Trophoblast cell (in vitro differentiated cells and primary cell): ENCODE measurements around the gene CDC42BPB.

Experiments
- DNase-seq, 2 donors: peaks; one replicate each; pipeline ENCODE4 v3.0.0-alpha.2; 2016
- H2AFZ ChIP-seq: 2 replicates; pipeline ENCODE4 v1.6.1; 2013; ENCODE audit warnings: low read length, moderate library complexity, mild to moderate bottlenecking; ENCODE audit not compliant: insufficient read depth, poor library complexity
- H2AK5ac ChIP-seq: 2 replicates; pipeline ENCODE4 v1.6.1; 2013; ENCODE audit warnings: mild to moderate bottlenecking, low read length
- H2BK120ac ChIP-seq: 2 replicates; pipeline ENCODE4 v1.6.1; 2013; ENCODE audit warnings: low read length, mild to moderate bottlenecking, moderate library complexity; ENCODE audit not compliant: insufficient read depth, poor library complexity
- H2BK12ac ChIP-seq: 2 replicates; pipeline ENCODE4 v1.6.1; 2013; ENCODE audit warnings: mild to moderate bottlenecking, low read length, moderate library complexity
- H2BK5ac ChIP-seq: 2 replicates; pipeline ENCODE4 v1.6.1; 2013; ENCODE audit warnings: low read length, low read depth, moderate library complexity, mild to moderate bottlenecking; ENCODE audit not compliant: poor library complexity
- H3K14ac ChIP-seq: 2 replicates; pipeline ENCODE4 v1.6.1; 2013; ENCODE audit warnings: mild to moderate bottlenecking, low read length
- H3K18ac ChIP-seq: 2 replicates; pipeline ENCODE4 v1.6.1; 2013; ENCODE audit warnings: mild to moderate bottlenecking, low read length
- H3K23ac ChIP-seq: 2 replicates; pipeline ENCODE4 v1.6.1; 2013; ENCODE audit warnings: low read length
- H3K27ac ChIP-seq: 2 replicates; pipeline ENCODE4 v1.5.1; 2013; ENCODE audit warnings: low read depth, mild to moderate bottlenecking, inconsistent platforms, low read length, moderate library complexity
- H3K27me3 ChIP-seq: 2 replicates; pipeline ENCODE4 v1.6.1; 2013; ENCODE audit warnings: inconsistent platforms, mild to moderate bottlenecking, low read length, moderate library complexity; ENCODE audit not compliant: insufficient read depth
- H3K36me3 ChIP-seq, 2 experiments: 1 replicate in 1 of 2; 2 replicates in 1 of 2; pipeline ENCODE4 v1.6.1; 2013; ENCODE audit warnings: low read length in 2 of 2, mild to moderate bottlenecking in 2 of 2, moderate library complexity in 1 of 2; ENCODE audit not compliant: insufficient read depth in 2 of 2, control insufficient read depth in 1 of 2
- H3K4ac ChIP-seq: 2 replicates; pipeline ENCODE4 v1.6.1; 2013; ENCODE audit warnings: low read depth, mild to moderate bottlenecking, low read length, moderate library complexity
- H3K4me1 ChIP-seq, 2 experiments: 1 replicate in 1 of 2; 2 replicates in 1 of 2; pipeline ENCODE4 v1.6.1; 2013; ENCODE audit warnings: low read length in 2 of 2, mild to moderate bottlenecking in 2 of 2, moderate library complexity in 1 of 2; ENCODE audit not compliant: insufficient read depth in 2 of 2, control insufficient read depth in 1 of 2
- H3K4me2 ChIP-seq: 2 replicates; pipeline ENCODE4 v1.6.1; 2013; ENCODE audit warnings: inconsistent platforms, mild to moderate bottlenecking, low read length, moderate library complexity
- H3K4me3 ChIP-seq: 2 replicates; pipeline ENCODE4 v1.5.1; 2013; ENCODE audit warnings: mild to moderate bottlenecking, low read depth, low read length, inconsistent platforms
- H3K79me1 ChIP-seq: one replicate; pipeline ENCODE4 v1.6.1; 2013; ENCODE audit warnings: low read length
- H3K79me2 ChIP-seq: 2 replicates; pipeline ENCODE4 v1.6.1; 2013; ENCODE audit warnings: low read length, mild to moderate bottlenecking; ENCODE audit not compliant: control insufficient read depth, insufficient read depth, poor library complexity
- H3K9ac ChIP-seq: 2 replicates; pipeline ENCODE4 v1.6.1; 2013; ENCODE audit warnings: mild to moderate bottlenecking, low read length
- H3K9me3 ChIP-seq: 2 replicates; pipeline ENCODE4 v1.6.1; 2013; ENCODE audit warnings: low read depth, mild to moderate bottlenecking, control low read depth, inconsistent platforms, low read length; ENCODE audit not compliant: insufficient read depth
- H4K12ac ChIP-seq: 2 replicates; pipeline ENCODE4 v1.6.1; 2013; ENCODE audit warnings: low read depth, mild to moderate bottlenecking, low read length, moderate library complexity
- H4K8ac ChIP-seq: 2 replicates; pipeline ENCODE4 v1.6.1; 2013; ENCODE audit warnings: low read depth, mild to moderate bottlenecking, low read length, moderate library complexity
- H4K91ac ChIP-seq: one replicate; pipeline ENCODE4 v1.6.1; 2013; ENCODE audit warnings: low read depth, mild to moderate bottlenecking, low read length, moderate library complexity
- WGBS: extraction: QIAGEN DNeasy Blood & Tissue Kit; methylation state at CpG from one replicate; pipeline ENCODE4 v1.1.7; 2013; ENCODE audit warnings: missing lambda C conversion rate; ENCODE audit not compliant: insufficient read length, insufficient coverage; ENCODE audit errors: extremely low coverage; 5-methylcytosine and 5-hydroxymethylcytosine counted together

The CDC42BPB gene

DNA sequence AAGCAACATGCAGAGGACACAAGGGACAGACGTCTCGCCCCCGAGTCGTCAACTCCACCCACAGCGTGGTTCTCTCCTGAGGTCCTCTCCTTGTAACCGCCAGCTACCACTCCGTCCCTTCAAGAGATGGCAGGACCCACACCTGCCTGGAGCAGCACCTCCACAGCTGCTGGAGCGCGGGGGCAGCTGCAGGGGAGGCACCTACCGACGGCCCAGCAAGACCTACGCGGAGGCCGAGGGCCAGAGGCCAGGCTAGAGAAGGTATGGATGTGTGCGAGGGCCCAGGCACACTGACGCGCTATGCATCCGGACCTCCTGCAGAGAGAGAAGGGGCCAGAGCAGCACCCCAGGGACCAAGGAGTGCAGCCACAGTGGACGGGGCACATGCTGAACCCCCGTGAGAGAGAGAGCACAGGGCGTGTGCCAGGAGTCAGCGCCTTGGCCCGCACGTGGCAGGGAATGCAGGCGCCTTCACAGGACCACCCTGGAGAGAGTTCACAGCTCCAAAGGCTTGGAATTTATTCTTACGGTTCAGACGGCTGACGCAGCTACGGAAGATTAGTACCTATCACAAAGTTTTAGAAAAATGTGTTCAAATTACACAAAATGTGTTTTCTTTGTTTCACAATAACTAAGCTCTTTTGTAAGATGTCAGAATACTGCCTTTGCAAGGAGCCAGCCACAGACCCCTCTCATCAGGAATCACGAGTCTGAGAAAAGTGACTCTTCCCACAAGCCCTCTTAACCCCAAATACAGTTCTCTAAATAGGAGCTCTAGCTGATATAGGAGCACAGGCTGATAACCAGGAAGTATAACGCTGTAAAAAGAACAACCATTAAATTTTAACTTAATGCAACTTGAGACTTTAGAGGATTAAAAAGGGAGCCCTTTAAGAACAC is 36.8 kb downstream of the CDC42BPB start:
- H3K4ac ChIP-seq = no peak overlapping the region
- WGBS = no CpG with 5 or more reads among the region's 31 CpGs
- H3K27ac ChIP-seq = no peak overlapping the region
- H3K14ac ChIP-seq = no peak overlapping the region
- H2BK120ac ChIP-seq = no peak overlapping the region
- H3K23ac ChIP-seq = no peak overlapping the region
- peaks cover 3 to 17% of the 10 kb centered on the region in 2 experiments for H3K4me1 ChIP-seq
- no peak overlapping the region for H3K9ac ChIP-seq
- no peak overlapping the region for H2BK5ac ChIP-seq
- H2AFZ ChIP-seq = no peak overlapping the region
- H2AK5ac ChIP-seq = no peak overlapping the region
- no peak overlapping the region for H3K18ac ChIP-seq
- no peak overlapping the region for H4K12ac ChIP-seq
- H4K91ac ChIP-seq = no peak overlapping the region
- DNase-seq = no peak
- H4K8ac ChIP-seq = no peak overlapping the region
- H3K4me3 ChIP-seq = no peak overlapping the region
- no peaks in the 10 kb centered on the region for H3K79me2 ChIP-seq
- H3K27me3 ChIP-seq = no peaks in the 10 kb centered on the region
- no peak overlapping the region for H2BK12ac ChIP-seq
- no peaks in the 10 kb centered on the region for H3K9me3 ChIP-seq
- peaks cover 0 to 6% of the 10 kb centered on the region in 2 experiments for H3K36me3 ChIP-seq
- no peak overlapping the region for H3K4me2 ChIP-seq
- H3K79me1 ChIP-seq = no peaks in the 10 kb centered on the region

- Histone ChIP-seq H3K79me1 (no peaks in the 10 kb centered on the region), H3K9me3 (no peaks in the 10 kb centered on the region), H2AFZ (no peak overlapping the region), H2AK5ac (no peak overlapping the region), H3K18ac (no peak overlapping the region), H3K4me3 (no peak overlapping the region), H3K36me3 (peaks cover 0 to 6% of the 10 kb centered on the region in 2 experiments), H3K9ac (no peak overlapping the region), H2BK5ac (no peak overlapping the region), H3K79me2 (no peaks in the 10 kb centered on the region), H4K8ac (no peak overlapping the region), H3K4me1 (peaks cover 3 to 17% of the 10 kb centered on the region in 2 experiments), H3K14ac (no peak overlapping the region), H4K91ac (no peak overlapping the region), H3K4me2 (no peak overlapping the region), H2BK12ac (no peak overlapping the region), H4K12ac (no peak overlapping the region), H3K23ac (no peak overlapping the region), H3K27me3 (no peaks in the 10 kb centered on the region), H3K27ac (no peak overlapping the region), H2BK120ac (no peak overlapping the region), H3K4ac (no peak overlapping the region)
- no peak for DNase-seq
- no CpG with 5 or more reads among the region's 7 CpGs for WGBS
These were observed 37.5 kb downstream of the CDC42BPB start for GRCh38 chr14:103019826-103020225.

DNA sequence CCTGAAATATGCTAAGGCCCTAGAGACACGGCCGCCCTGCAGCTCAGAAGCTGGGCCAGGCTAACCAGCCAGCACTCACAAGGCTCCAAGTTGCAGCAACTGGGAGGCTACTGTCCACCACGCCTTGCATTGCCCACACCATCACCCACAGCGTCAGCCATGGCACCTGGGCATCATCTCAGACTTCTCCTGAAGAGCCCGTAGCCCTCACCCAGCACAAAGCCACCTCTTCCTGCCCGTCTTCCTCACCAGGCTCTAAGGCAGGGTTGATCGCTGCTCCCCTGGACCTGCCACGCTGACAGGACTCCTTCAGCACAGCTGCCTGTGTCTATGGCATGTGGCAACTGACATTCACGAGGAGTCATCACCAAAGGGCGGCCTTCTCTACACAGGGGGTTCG is 38.1 kb downstream of the CDC42BPB start:
- H3K4me3 ChIP-seq = no peak overlapping the region

GRCh38 chr14:103016594-103016993 is 40.8 kb downstream of the CDC42BPB start:
- Histone ChIP-seq H3K79me1 (no peaks in the 10 kb centered on the region), H3K79me2 (peaks cover 2% of the 10 kb centered on the region), H3K27me3 (no peaks in the 10 kb centered on the region), H2AK5ac (no peak overlapping the region), H3K18ac (no peak overlapping the region), H3K4ac (no peak overlapping the region), H2BK120ac (no peak overlapping the region), H3K14ac (no peak overlapping the region), H3K4me2 (no peak overlapping the region), H3K4me1 (peaks cover 0 to 11% of the 10 kb centered on the region in 2 experiments), H4K8ac (no peak overlapping the region), H3K4me3 (no peak overlapping the region), H4K91ac (no peak overlapping the region), H3K9ac (no peak overlapping the region), H3K27ac (no peak overlapping the region), H2BK5ac (no peak overlapping the region), H2AFZ (no peak overlapping the region), H2BK12ac (no peak overlapping the region), H3K9me3 (no peaks in the 10 kb centered on the region), H3K36me3 (peaks cover 0 to 6% of the 10 kb centered on the region in 2 experiments), H4K12ac (no peak overlapping the region), H3K23ac (no peak overlapping the region)
- no CpG with 5 or more reads among the region's 6 CpGs for WGBS
- no peak for DNase-seq

More for the DNA sequence above, 38.1 kb downstream of the CDC42BPB start:
- Histone ChIP-seq H3K4me1 (peaks cover 3 to 17% of the 10 kb centered on the region in 2 experiments), H3K4ac (no peak overlapping the region), H4K12ac (no peak overlapping the region), H3K14ac (no peak overlapping the region), H3K27ac (no peak overlapping the region), H3K36me3 (peaks cover 0 to 6% of the 10 kb centered on the region in 2 experiments), H3K79me1 (no peaks in the 10 kb centered on the region), H3K18ac (no peak overlapping the region), H3K4me2 (no peak overlapping the region), H3K23ac (peak overlapping the region; percentile 29), H2AFZ (no peak overlapping the region), H2BK120ac (no peak overlapping the region), H3K9me3 (no peaks in the 10 kb centered on the region), H3K27me3 (no peaks in the 10 kb centered on the region), H2AK5ac (no peak overlapping the region), H2BK12ac (no peak overlapping the region), H3K9ac (no peak overlapping the region), H4K8ac (no peak overlapping the region), H4K91ac (no peak overlapping the region), H3K79me2 (no peaks in the 10 kb centered on the region), H2BK5ac (no peak overlapping the region)
- no CpG with 5 or more reads among the region's 11 CpGs for WGBS
- no peak for DNase-seq
